ENCODE data around the gene PCNP. TPM values are rescaled to one million over a fixed set of nuclear protein-coding genes. Genes with fewer than 3 reads are reported as not detected.

Gene PCNP, protein sequence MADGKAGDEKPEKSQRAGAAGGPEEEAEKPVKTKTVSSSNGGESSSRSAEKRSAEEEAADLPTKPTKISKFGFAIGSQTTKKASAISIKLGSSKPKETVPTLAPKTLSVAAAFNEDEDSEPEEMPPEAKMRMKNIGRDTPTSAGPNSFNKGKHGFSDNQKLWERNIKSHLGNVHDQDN
- 25.3 and 87.5 TPM in 2 replicates for total RNA-seq (2011; cell fraction: chromatin; rRNA removed; ENCODE audit: low replicate concordance)
- 12.5 and 16.1 TPM in 2 replicates for total RNA-seq (2011; cell fraction: nucleolus; rRNA removed)
- total RNA-seq (2011; cell fraction: nucleoplasm; rRNA removed): 43.8 and 82.4 TPM in 2 replicates
- total RNA-seq (2014; rRNA removed) (54.3 and 65.8 TPM in 2 replicates), total RNA-seq (2014; rRNA removed; fragmentation: Illumina TruSeq; extraction: Trizol) (150 and 171 TPM in 2 replicates), total RNA-seq (2015; rRNA removed; fragmentation: Illumina TruSeq; extraction: Trizol) (101 and 115 TPM in 2 replicates), total RNA-seq (2021) (145 and 157 TPM in 2 replicates), polyA plus RNA-seq (2011; rRNA removed) (84.4 and 97.5 TPM in 2 replicates), polyA plus RNA-seq (2014; fragmentation: Illumina TruSeq; extraction: Trizol) (124 and 158 TPM in 2 replicates), polyA plus RNA-seq (2014; fragmentation: Nextera tagmentation; extraction: Ambion mirVana) (100 to 1,000 TPM; 151 to 170 TPM), polyA plus RNA-seq (2014; rRNA removed) (85.3 and 95.5 TPM in 2 replicates), polyA minus RNA-seq (2011; rRNA and poly(A)+ RNA removed) (54.2 and 67.8 TPM in 2 replicates), Bru-seq, nascent RNA (percentile 91 among the genes with signal in this experiment), BruChase-seq, experiment 1, labeled RNA remaining after a 2-hour chase (percentile 97 among the genes with signal in this experiment), BruChase-seq, experiment 2, labeled RNA remaining after a 6-hour chase (percentile 97 among the genes with signal in this experiment)
- 10.5 and 31.2 TPM in 2 replicates for polyA plus RNA-seq (2011; cell fraction: cytosol; rRNA removed)
- 22.5 and 31.3 TPM in 2 replicates for polyA plus RNA-seq (2011; cell fraction: nucleus; rRNA removed)
- 100 and 136 TPM in 2 replicates for polyA plus RNA-seq (2012)
- polyA minus RNA-seq (2011; cell fraction: cytosol; rRNA and poly(A)+ RNA removed): 24.1 and 24.5 TPM in 2 replicates
- polyA minus RNA-seq (2011; cell fraction: nucleus; rRNA and poly(A)+ RNA removed): 10.5 and 26.3 TPM in 2 replicates
- long read RNA-seq, experiment 1, transcript PCNP-204 (4 exons, 2,028 nt): minor isoform, 26 of 802 reads
- long read RNA-seq, experiment 1, transcript PCNP-207 (5 exons, 786 nt): minor isoform, 11 of 802 reads
- long read RNA-seq, experiment 1, transcript PCNP-202 (5 exons, 2,165 nt): minor isoform, 84 of 802 reads
- long read RNA-seq, experiment 1, transcript PCNP-201 (5 exons, 2,342 nt): major isoform, 478 of 802 reads
- long read RNA-seq, experiment 1, partial matches to known transcripts: 33 of 802 reads
- long read RNA-seq, experiment 1, other reads (novel, unspliced or antisense): 170 of 802 reads
- long read RNA-seq, experiment 2, transcript PCNP-201 (5 exons, 2,342 nt): major isoform, 13 of 120 reads
- long read RNA-seq, experiment 2, partial matches to known transcripts: 1 of 120 reads
- long read RNA-seq, experiment 2, other reads (novel, unspliced or antisense): 103 of 120 reads
- long read RNA-seq, experiment 3, transcript PCNP-202 (5 exons, 2,165 nt): minor isoform, 20 of 159 reads
- long read RNA-seq, experiment 3, transcript PCNP-204 (4 exons, 2,028 nt): minor isoform, 5 of 159 reads
- long read RNA-seq, experiment 3, transcript PCNP-201 (5 exons, 2,342 nt): major isoform, 90 of 159 reads
- long read RNA-seq, experiment 3, partial matches to known transcripts: 10 of 159 reads
- long read RNA-seq, experiment 3, other reads (novel, unspliced or antisense): 34 of 159 reads

- POLR2A ChIA-PET: interaction anchor here (0.6 to 3.6 kb wide), 10 partner anchors 8 to 117 kb away, joined by 3 to 22 read pairs (median 4); partner anchors contain the start of genes TRMT10C and ZBTB11
- Histone ChIP-seq H3K9me1 (ENCODE audit: control insufficient read depth, insufficient read depth, low read length) (no peaks in the 10 kb centered on the region), H3K27ac (ENCODE audit: extremely low read depth, low read depth, low read length) (peak within 1 kb of the TSS; percentile 97), H3K9me3 (replicated peaks; ENCODE audit: control insufficient read depth, insufficient read depth, low read depth, low read length) (no peaks in the 10 kb centered on the region), H3K4me2 (ENCODE audit: insufficient read depth, low read length) (peak within 1 kb of the TSS; percentile 99), H4K20me1 (replicated peaks; ENCODE audit: control insufficient read depth, insufficient read depth, low read length) (no peaks in the 10 kb centered on the region), H3K9ac (ENCODE audit: insufficient read depth in 1 of 2, low read depth in 2 of 2, low read length in 2 of 2) (peak within 1 kb of the TSS; percentile 97 to 99), H3K4me3 (peak within 1 kb of the TSS; percentile 96), H3K27me3 (ENCODE audit: control insufficient read depth in 2 of 2, insufficient read depth in 2 of 2, low read length in 2 of 2) (no peaks in the 10 kb centered on the region), H3K36me3 (ENCODE audit: control insufficient read depth, insufficient read depth, low read length) (peaks cover 20% of the 10 kb centered on the region; the same call in 2 of the 3 replicates), H3K79me2 (ENCODE audit: control insufficient read depth, insufficient read depth, low read length) (peaks cover 54% of the 10 kb centered on the region), H3K4me1 (replicated peaks in 1 of 2; ENCODE audit: control insufficient read depth in 2 of 2, insufficient read depth in 2 of 2, low read length in 2 of 2) (peaks cover 13 to 16% of the 10 kb centered on the region in 2 experiments; a peak in 4 of 5 replicates), H2AFZ (ENCODE audit: low read depth, low read length) (peak within 1 kb of the TSS; percentile 97)
- TSS peak; percentile 93 for BruUV-seq (replicated peaks)
- in situ Hi-C loops (cut with MboI): loop anchor here (10.0 kb wide), 1 partner anchor 111 kb away; the partner anchor contains the start of gene RPL24
- FAIRE-seq: peak; percentile 97
- 2% methylated on average over 31 of the region's 47 CpGs for WGBS (ENCODE audit: insufficient coverage, low coverage, missing lambda C conversion rate)
- intact Hi-C loops (cut with micrococcal nuclease): loop anchor here (1.0 to 2.0 kb wide), 2 partner anchors 63 to 113 kb away; partner anchors contain the start of gene RPL24
- DNase-seq (ENCODE audit: extremely low read depth in 1 of 4, low spot score in 3 of 4): peak; percentile 79 to 97 (median 86)
- CTCF ChIA-PET (ENCODE audit: low intra/inter-chr PET ratio): interaction anchor here (0.6 to 2.2 kb wide), 2 partner anchors 63 to 192 kb away, joined by 3 to 9 read pairs; no protein-coding TSS in a partner anchor
- peak; percentile 83 for ATAC-seq
- TF ChIP-seq KLF16 (IDR thresholded peaks at IDR 0.05) (peak; percentile 36; the same call in 1 of the 2 replicates), NRF1 (conservative IDR thresholded peaks at IDR 0.05 in 1 of 2, IDR thresholded peaks at IDR 0.05 in 1 of 2) (peak; percentile 30 to 36; a peak in 2 of 4 replicates), KAT8 (IDR thresholded peaks at IDR 0.05; ENCODE audit: low read depth) (0 out of 2 replicates have a peak, but pooled peaks have one; percentile 29), ARID4B (CRISPR knock-in tag; IDR thresholded peaks at IDR 0.05) (0 out of 2 replicates have a peak, but pooled peaks have one; percentile 57), EP400 (IDR thresholded peaks at IDR 0.05) (peak; percentile 95), CBFB (CRISPR knock-in tag; IDR thresholded peaks at IDR 0.05) (no peak)
Observed at GRCh38 chr3:101573449-101574387, at the start of gene PCNP. PCNP (plus strand) TSS chr3:101574180; CDS start chr3:101574216, 36 bp downstream.

Measured in K562 (cell line).